GM12878 (cell line): Measurements from ENCODE around the gene GLYAT. TPM values are rescaled to one million over a fixed set of nuclear protein-coding genes. Genes with fewer than 3 reads are reported as not detected.

Source experiments
- ATAC-seq: fragments of 200-7000 bp; cut with Tn5 transposase; 3 replicates; pipeline ENCODE4 v1.9.1; 2020; ENCODE audit warnings: mild to moderate bottlenecking, moderate library complexity
- BruUV-seq: library from RNA; stranded (reverse); fragments of 400-500 nt; replicated peaks from 2 replicates; lab custom pipeline; 2021; lab: Mats Ljungman, UMichigan
- CTCF ChIA-PET: fragments of 300-600 bp; sonication (Branson Sonifier 250); formaldehyde crosslinking; extraction: SDS; loops from one replicate; lab custom pipeline; 2021; ENCODE audit warnings: inconsistent platforms; lab: Yijun Ruan, JAX
- POLR2A ChIA-PET: fragments of 350-600 bp; formaldehyde crosslinking; extraction: SDS; loops from one replicate; lab custom pipeline; 2021; ENCODE audit warnings: inconsistent platforms; lab: Charles Lee
- RAD21 ChIA-PET: fragments of 300-600 bp; sonication (Branson Sonifier 250); formaldehyde crosslinking; loops from one replicate; lab custom pipeline; 2023; ENCODE audit warnings: antibody characterized with exemption; ENCODE audit not compliant: unreplicated experiment; lab: Charles Lee
- SMC1A ChIA-PET: fragments of 300-600 bp; sonication (Branson Sonifier 250); formaldehyde crosslinking; loops from one replicate; lab custom pipeline; 2023; ENCODE audit not compliant: unreplicated experiment, uncharacterized antibody; lab: Charles Lee
- DNase-seq: peaks from one replicate; pipeline ENCODE4 v3.0.0-alpha.2; 2011; ENCODE audit warnings: low read depth, low spot score
- FAIRE-seq: peaks from 3 replicates; lab custom pipeline; 2011; peaks lifted over from hg19 to GRCh38; lab: Jason Lieb, UNC
- H2AFZ ChIP-seq: 2 replicates; pipeline ENCODE4 v1.6.0; 2011; ENCODE audit warnings: low read depth, low read length, control low read depth; ENCODE audit not compliant: control insufficient read depth
- H3K27ac ChIP-seq: 2 replicates; pipeline ENCODE4 v1.5.1; 2011; ENCODE audit warnings: control low read depth; ENCODE audit not compliant: control insufficient read depth, insufficient read depth
- H3K27me3 ChIP-seq, 2 experiments: replicated peaks in 1 of 2; 2 replicates each; pipeline versions ENCODE4 v1.6.0 to v1.6.1; 2011; ENCODE audit warnings: low read length in 1 of 2; ENCODE audit not compliant: control insufficient read depth in 2 of 2, insufficient read depth in 2 of 2
- H3K36me3 ChIP-seq, 2 experiments: 2 replicates each; pipeline ENCODE4 v1.5.1; 2011; ENCODE audit warnings: low read length in 1 of 2; ENCODE audit not compliant: control insufficient read depth in 2 of 2, insufficient read depth in 2 of 2
- H3K4me1 ChIP-seq: 2 replicates; pipeline ENCODE4 v1.6.1; 2011; ENCODE audit warnings: mild to moderate bottlenecking, low read length, moderate library complexity, mixed read lengths; ENCODE audit not compliant: control insufficient read depth, insufficient read depth
- H3K4me2 ChIP-seq: 2 replicates; pipeline ENCODE4 v1.6.0; 2011; ENCODE audit warnings: control low read depth; ENCODE audit not compliant: control insufficient read depth, insufficient read depth
- H3K4me3 ChIP-seq: fragments of 200-600 bp; sonication (generic); 2 replicates; pipeline ENCODE4 v1.5.1; 2016
- H3K79me2 ChIP-seq: 2 replicates; pipeline ENCODE4 v1.6.0; 2011; ENCODE audit warnings: low read length; ENCODE audit not compliant: control insufficient read depth, insufficient read depth
- H3K9ac ChIP-seq: 2 replicates; pipeline ENCODE4 v1.8.0; 2011; ENCODE audit warnings: low read length, control low read depth, mixed read lengths; ENCODE audit not compliant: control insufficient read depth, insufficient read depth
- H3K9me3 ChIP-seq: replicated peaks from 3 replicates; pipeline ENCODE4 v1.5.1; 2011; ENCODE audit warnings: mild to moderate bottlenecking, low read length; ENCODE audit not compliant: control insufficient read depth, insufficient read depth
- H4K20me1 ChIP-seq: 2 replicates; pipeline ENCODE4 v1.6.0; 2011; ENCODE audit not compliant: control insufficient read depth, insufficient read depth
- BMI1 ChIP-seq: fragments of 450-650 bp; IDR thresholded peaks from 2 replicates; pipeline ENCODE4 v1.6.1; 2016; ENCODE audit warnings: mild to moderate bottlenecking, moderate library complexity, borderline replicate concordance
- CHD1 ChIP-seq: IDR thresholded peaks from 2 replicates; pipeline ENCODE4 v1.6.1; 2012; ENCODE audit warnings: low read depth, low read length, improper control_type of control experiment
- NR2F1 ChIP-seq: fragments of 450-650 bp; conservative IDR thresholded peaks from 2 replicates; pipeline ENCODE4 v1.6.1; 2017; ENCODE audit warnings: mild to moderate bottlenecking
- RAD51 ChIP-seq: fragments of 450-650 bp; IDR thresholded peaks from 2 replicates; pipeline ENCODE4 v1.6.1; 2016; ENCODE audit warnings: moderate library complexity, mild to moderate bottlenecking, inconsistent platforms
- RB1 ChIP-seq: fragments of 450-650 bp; formaldehyde crosslinking; IDR thresholded peaks from 2 replicates; pipeline ENCODE4 v1.6.1; 2017; ENCODE audit warnings: mild to moderate bottlenecking, borderline replicate concordance
- REST ChIP-seq: IDR thresholded peaks from 2 replicates; pipeline ENCODE4 v1.6.1; 2012; ENCODE audit warnings: mild to moderate bottlenecking, low read depth, low read length
- SREBF2 ChIP-seq: IDR thresholded peaks from 2 replicates; pipeline ENCODE4 v1.6.1; 2012; ENCODE audit warnings: mild to moderate bottlenecking, low read length
- ZNF592 ChIP-seq: fragments of 450-650 bp; IDR thresholded peaks from 2 replicates; pipeline ENCODE4 v1.6.1; 2017; ENCODE audit warnings: mild to moderate bottlenecking, moderate library complexity
- WGBS: methylation state at CpG from one replicate; pipeline ENCODE4 v1.1.6; 2016; ENCODE audit warnings: low lambda C conversion rate; ENCODE audit not compliant: insufficient replicate concordance, insufficient coverage; ENCODE audit errors: missing lambda C conversion rate; 5-methylcytosine and 5-hydroxymethylcytosine counted together
- in situ Hi-C: fragments of 300-500 bp; cut with MboI; formaldehyde crosslinking; loops from 9 replicates; pipeline ENCODE4 v1.14.3; 2018; ENCODE audit warnings: mixed read lengths
- intact Hi-C: fragments of 100-400 bp; cut with micrococcal nuclease; formaldehyde crosslinking; loops from one replicate; pipeline ENCODE4 v1.14.2; 2022; ENCODE audit not compliant: unreplicated experiment
- polyA plus RNA-seq, 11 experiments: library from polyadenylated mRNA; depleted of rRNA in 4 of 11; unstranded in 6 of 11; stranded (reverse) in 5 of 11; fragments of >200 nt; fragmentation: Nextera tagmentation in 4 of 11; fragmentation: Illumina TruSeq in 1 of 11; extraction: Ambion mirVana in 4 of 11; extraction: Trizol in 1 of 11; gene quantifications; 1 replicate in 1 of 11; 2 replicates in 10 of 11; pipeline versions ENCODE4 v1.2.1 to v1.2.3, GENCODE V29; 2011 to 2016; ENCODE audit warnings: inconsistent platforms in 2 of 11, missing spikeins in 2 of 11, low read depth in 1 of 11
- total RNA-seq, 4 experiments: library from RNA; depleted of rRNA in 3 of 4; stranded (reverse); fragments of >200 nt in 3 of 4; fragmentation: Illumina TruSeq in 1 of 4; extraction: Trizol in 1 of 4; gene quantifications; 2 replicates each; pipeline versions ENCODE4 v1.2.1 to v1.2.3, GENCODE V29; 2013 to 2021

The GLYAT gene
- total and polyA plus RNA-seq, 10 of the 15 experiments (the other 5 are each of a cell fraction or from before 2014, with no cell fraction given) = 0.18 TPM; not detected in 9

- RAD21 ChIA-PET = no interaction called here
- 65% methylated on average over 4 of the region's 4 CpGs for WGBS
- no peak for ATAC-seq
- Histone ChIP-seq H3K4me1 (no peaks in the 10 kb centered on the region), H3K27me3 (no peaks in the 10 kb centered on the region), H3K9me3 (no peaks in the 10 kb centered on the region), H3K79me2 (no peaks in the 10 kb centered on the region), H3K4me2 (no peak overlapping the region), H2AFZ (no peak overlapping the region), H4K20me1 (no peaks in the 10 kb centered on the region), H3K36me3 (no peaks in the 10 kb centered on the region), H3K9ac (no peak overlapping the region), H3K27ac (no peak overlapping the region), H3K4me3 (no peak overlapping the region)
- SMC1A ChIA-PET = interaction anchor here (0.6 to 2.2 kb wide), 2 partner anchors 14 to 16 kb away, joined by 3 to 7 read pairs; no protein-coding TSS in a partner anchor
- no peak for FAIRE-seq
- no TSS peak for BruUV-seq
- intact Hi-C loops = no loop called here
- in situ Hi-C loops = no loop called here
- CTCF ChIA-PET = interaction anchor here (0.9 kb wide), 1 partner anchor 14 kb away, joined by 4 read pairs; no protein-coding TSS in a partner anchor
- POLR2A ChIA-PET = no interaction called here
- no peak for DNase-seq
- TF ChIP-seq NR2F1 (no peak), REST (no peak), RB1 (no peak), CHD1 (no peak), ZNF592 (no peak), SREBF2 (no peak), BMI1 (no peak), RAD51 (no peak)
Measured at GRCh38 chr11:58774164-58774593, 42.4 kb upstream of the GLYAT start.
